GM23338 (cell line): ENCODE data around the gene MYO9B. TPM values are rescaled to one million over a fixed set of nuclear protein-coding genes. Genes with fewer than 3 reads are reported as not detected.

Experiments
- ATAC-seq: fragments of 200-7000 bp; cut with Tn5 transposase; 3 replicates; pipeline ENCODE4 v1.9.1; 2020
- DNase-seq: peaks from one replicate; pipeline ENCODE4 v3.0.0-alpha.2; 2015; ENCODE audit warnings: low spot score
- H2AFZ ChIP-seq: fragments of 200-600 bp; sonication (generic); 2 replicates; pipeline ENCODE4 v1.8.0; 2016; ENCODE audit warnings: antibody characterized with exemption, mild to moderate bottlenecking, moderate library complexity
- H3F3A ChIP-seq: fragments of 200-600 bp; sonication (generic); replicated peaks from 2 replicates; pipeline ENCODE4 v1.8.0; 2017; ENCODE audit warnings: antibody characterized with exemption, mixed run types, low read depth
- H3K27ac ChIP-seq: fragments of 200-600 bp; sonication (generic); 2 replicates; pipeline ENCODE4 v1.6.1; 2016; ENCODE audit warnings: low read depth
- H3K27me3 ChIP-seq: fragments of 200-600 bp; sonication (generic); 2 replicates; pipeline ENCODE4 v1.8.0; 2016; ENCODE audit warnings: mild to moderate bottlenecking, mixed run types, moderate library complexity; ENCODE audit not compliant: insufficient read depth
- H3K36me3 ChIP-seq: fragments of 200-600 bp; sonication (generic); 2 replicates; pipeline ENCODE4 v1.8.0; 2016; ENCODE audit warnings: mild to moderate bottlenecking; ENCODE audit not compliant: insufficient read depth
- H3K4me1 ChIP-seq: fragments of 200-600 bp; sonication (generic); 2 replicates; pipeline ENCODE4 v1.8.0; 2016; ENCODE audit warnings: mild to moderate bottlenecking, moderate library complexity; ENCODE audit not compliant: insufficient read depth
- H3K4me2 ChIP-seq: fragments of 200-600 bp; sonication (generic); 2 replicates; pipeline ENCODE4 v1.7.1; 2017; ENCODE audit warnings: mixed run types
- H3K4me3 ChIP-seq: fragments of 200-600 bp; sonication (generic); 2 replicates; pipeline ENCODE4 v1.6.1; 2016; ENCODE audit warnings: mixed run types
- H3K79me2 ChIP-seq: fragments of 200-600 bp; sonication (generic); replicated peaks from 2 replicates; pipeline ENCODE4 v1.8.0; 2017; ENCODE audit warnings: mild to moderate bottlenecking; ENCODE audit not compliant: insufficient read depth
- H3K9me2 ChIP-seq: fragments of 200-600 bp; sonication (generic); 2 replicates; pipeline ENCODE4 v1.8.0; 2017; ENCODE audit not compliant: insufficient read depth
- H4K20me1 ChIP-seq: fragments of 200-600 bp; sonication (generic); replicated peaks from 2 replicates; pipeline ENCODE4 v1.8.0; 2017; ENCODE audit warnings: mild to moderate bottlenecking; ENCODE audit not compliant: insufficient read depth
- H3K27ac Mint-ChIP-seq: 2 replicates; pipeline ENCODE4 v1.8.0; 2020; ENCODE audit warnings: inconsistent platforms, mild to moderate bottlenecking, moderate library complexity, mixed read lengths
- H3K27me3 Mint-ChIP-seq: 3 replicates; pipeline ENCODE4 v1.8.0; 2022; ENCODE audit warnings: low read depth, mild to moderate bottlenecking, moderate library complexity, mixed read lengths, inconsistent platforms; ENCODE audit not compliant: insufficient read depth, poor library complexity
- H3K36me3 Mint-ChIP-seq: 3 replicates; pipeline ENCODE4 v1.8.0; 2021; ENCODE audit warnings: low read depth, mild to moderate bottlenecking, inconsistent platforms, moderate library complexity, mixed read lengths
- H3K4me1 Mint-ChIP-seq: 3 replicates; pipeline ENCODE4 v1.8.0; 2020; ENCODE audit warnings: mild to moderate bottlenecking, inconsistent platforms, mixed read lengths
- H3K4me3 Mint-ChIP-seq: 3 replicates; pipeline ENCODE4 v1.8.0; 2021; ENCODE audit warnings: moderate library complexity, mild to moderate bottlenecking, inconsistent platforms, mixed read lengths
- H3K9me3 Mint-ChIP-seq: 3 replicates; pipeline ENCODE4 v1.8.0; 2020; ENCODE audit warnings: moderate library complexity, mild to moderate bottlenecking, inconsistent platforms, mixed read lengths
- CREB1 ChIP-seq: fragments of 250-450 bp; sonication (Bioruptor Pico); IDR thresholded peaks from 2 replicates; pipeline ENCODE4 v1.5.0; 2020; ENCODE audit warnings: low read depth, mild to moderate bottlenecking, moderate library complexity
- EZH2 ChIP-seq: fragments of 200-600 bp; sonication (generic); IDR thresholded peaks from one replicate; pipeline ENCODE4 v1.8.0; 2017; ENCODE audit warnings: antibody characterized with exemption, mild to moderate bottlenecking, low read depth; ENCODE audit not compliant: unreplicated experiment
- EZH2phosphoT487 ChIP-seq: fragments of 200-600 bp; sonication (generic); IDR thresholded peaks from one replicate; pipeline ENCODE4 v1.8.1; 2018; ENCODE audit warnings: antibody characterized with exemption; ENCODE audit not compliant: unreplicated experiment
- JUNB ChIP-seq: IDR thresholded peaks from one replicate; pipeline ENCODE4 v1.6.1; 2016; ENCODE audit warnings: antibody characterized with exemption; ENCODE audit not compliant: unreplicated experiment
- NANOG ChIP-seq: IDR thresholded peaks from 2 replicates; pipeline ENCODE4 v1.6.1; 2016; ENCODE audit warnings: antibody characterized with exemption, borderline replicate concordance
- POLR2AphosphoS5 ChIP-seq: IDR thresholded peaks from 2 replicates; pipeline ENCODE4 v1.6.1; 2016; ENCODE audit warnings: antibody characterized with exemption, low read depth
- polyA plus RNA-seq: library from polyadenylated mRNA; unstranded; fragments of >200 nt; fragmentation: Nextera tagmentation; extraction: Ambion mirVana; gene quantifications from 2 replicates; pipeline ENCODE4 v1.2.1, GENCODE V29; 2016
- total RNA-seq: library from RNA; depleted of rRNA; stranded (reverse); fragments of >200 nt; shearing (Covaris generic); gene quantifications from 2 replicates; pipeline ENCODE4 v1.2.3, GENCODE V29; 2014
- TF ChIP-seq, protein P1 (sequence below): IDR thresholded peaks from one replicate; pipeline ENCODE4 v1.6.1; 2018; ENCODE audit warnings: antibody characterized with exemption; ENCODE audit not compliant: unreplicated experiment
- TF ChIP-seq, protein P2 (sequence below), 2 experiments: fragments of 200-600 bp in 1 of 2; sonication (generic) in 1 of 2; conservative IDR thresholded peaks; 2 replicates each; pipeline versions ENCODE4 v1.5.1 to v1.6.1; 2016 to 2017; ENCODE audit warnings: antibody characterized with exemption in 2 of 2, low read depth in 2 of 2, mild to moderate bottlenecking in 2 of 2, moderate library complexity in 1 of 2

Gene MYO9B
- total and polyA plus RNA-seq, 2 experiments from 2014 or later = 28.7 to 61.3 TPM

DNA sequence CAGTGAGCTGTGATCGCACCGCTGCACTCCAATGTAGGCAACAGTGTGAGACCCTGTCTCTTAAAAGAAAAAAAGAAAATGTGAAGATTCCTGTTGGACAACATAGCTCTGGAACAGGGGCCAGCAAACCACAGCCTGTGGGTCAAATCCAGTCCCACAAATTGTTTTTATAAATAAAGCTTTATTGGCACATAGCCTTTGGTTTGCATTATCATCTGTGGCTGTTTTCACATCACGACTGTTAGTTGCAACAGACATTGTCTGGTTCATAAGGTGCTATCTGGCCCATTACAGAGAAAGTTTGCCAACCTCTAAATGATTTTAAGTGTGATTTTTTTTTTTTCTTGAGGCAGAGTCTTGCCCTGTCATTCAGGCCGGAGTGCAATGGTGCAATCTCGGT is 90.1 kb downstream of the MYO9B start (continued):
- TF ChIP-seq EZH2 (no peak), JUNB (no peak), CREB1 (CRISPR knock-in tag) (no peak)
- TF ChIP-seq, protein P1, sequence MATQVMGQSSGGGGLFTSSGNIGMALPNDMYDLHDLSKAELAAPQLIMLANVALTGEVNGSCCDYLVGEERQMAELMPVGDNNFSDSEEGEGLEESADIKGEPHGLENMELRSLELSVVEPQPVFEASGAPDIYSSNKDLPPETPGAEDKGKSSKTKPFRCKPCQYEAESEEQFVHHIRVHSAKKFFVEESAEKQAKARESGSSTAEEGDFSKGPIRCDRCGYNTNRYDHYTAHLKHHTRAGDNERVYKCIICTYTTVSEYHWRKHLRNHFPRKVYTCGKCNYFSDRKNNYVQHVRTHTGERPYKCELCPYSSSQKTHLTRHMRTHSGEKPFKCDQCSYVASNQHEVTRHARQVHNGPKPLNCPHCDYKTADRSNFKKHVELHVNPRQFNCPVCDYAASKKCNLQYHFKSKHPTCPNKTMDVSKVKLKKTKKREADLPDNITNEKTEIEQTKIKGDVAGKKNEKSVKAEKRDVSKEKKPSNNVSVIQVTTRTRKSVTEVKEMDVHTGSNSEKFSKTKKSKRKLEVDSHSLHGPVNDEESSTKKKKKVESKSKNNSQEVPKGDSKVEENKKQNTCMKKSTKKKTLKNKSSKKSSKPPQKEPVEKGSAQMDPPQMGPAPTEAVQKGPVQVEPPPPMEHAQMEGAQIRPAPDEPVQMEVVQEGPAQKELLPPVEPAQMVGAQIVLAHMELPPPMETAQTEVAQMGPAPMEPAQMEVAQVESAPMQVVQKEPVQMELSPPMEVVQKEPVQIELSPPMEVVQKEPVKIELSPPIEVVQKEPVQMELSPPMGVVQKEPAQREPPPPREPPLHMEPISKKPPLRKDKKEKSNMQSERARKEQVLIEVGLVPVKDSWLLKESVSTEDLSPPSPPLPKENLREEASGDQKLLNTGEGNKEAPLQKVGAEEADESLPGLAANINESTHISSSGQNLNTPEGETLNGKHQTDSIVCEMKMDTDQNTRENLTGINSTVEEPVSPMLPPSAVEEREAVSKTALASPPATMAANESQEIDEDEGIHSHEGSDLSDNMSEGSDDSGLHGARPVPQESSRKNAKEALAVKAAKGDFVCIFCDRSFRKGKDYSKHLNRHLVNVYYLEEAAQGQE = no peak

- no peak for TF ChIP-seq JUNB
- TF ChIP-seq EZH2 = no peak
- TF ChIP-seq NANOG = no peak
- TF ChIP-seq, protein P1 = no peak
- TF ChIP-seq CREB1 (CRISPR knock-in tag) = no peak
- no peak for TF ChIP-seq POLR2AphosphoS5
- TF ChIP-seq, protein P2, sequence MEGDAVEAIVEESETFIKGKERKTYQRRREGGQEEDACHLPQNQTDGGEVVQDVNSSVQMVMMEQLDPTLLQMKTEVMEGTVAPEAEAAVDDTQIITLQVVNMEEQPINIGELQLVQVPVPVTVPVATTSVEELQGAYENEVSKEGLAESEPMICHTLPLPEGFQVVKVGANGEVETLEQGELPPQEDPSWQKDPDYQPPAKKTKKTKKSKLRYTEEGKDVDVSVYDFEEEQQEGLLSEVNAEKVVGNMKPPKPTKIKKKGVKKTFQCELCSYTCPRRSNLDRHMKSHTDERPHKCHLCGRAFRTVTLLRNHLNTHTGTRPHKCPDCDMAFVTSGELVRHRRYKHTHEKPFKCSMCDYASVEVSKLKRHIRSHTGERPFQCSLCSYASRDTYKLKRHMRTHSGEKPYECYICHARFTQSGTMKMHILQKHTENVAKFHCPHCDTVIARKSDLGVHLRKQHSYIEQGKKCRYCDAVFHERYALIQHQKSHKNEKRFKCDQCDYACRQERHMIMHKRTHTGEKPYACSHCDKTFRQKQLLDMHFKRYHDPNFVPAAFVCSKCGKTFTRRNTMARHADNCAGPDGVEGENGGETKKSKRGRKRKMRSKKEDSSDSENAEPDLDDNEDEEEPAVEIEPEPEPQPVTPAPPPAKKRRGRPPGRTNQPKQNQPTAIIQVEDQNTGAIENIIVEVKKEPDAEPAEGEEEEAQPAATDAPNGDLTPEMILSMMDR (conservative IDR thresholded peaks at IDR 0.05; ENCODE audit: low read depth in 2 of 2) = no peak
- no peak for TF ChIP-seq EZH2phosphoT487
- Mint-ChIP-seq H3K27ac (no peak overlapping the region), H3K36me3 (peaks cover 68% of the 10 kb centered on the region), H3K9me3 (no peaks in the 10 kb centered on the region), H3K4me1 (no peaks in the 10 kb centered on the region), H3K4me3 (no peak overlapping the region), H3K27me3 (no peaks in the 10 kb centered on the region)
- Histone ChIP-seq H3F3A (no peaks in the 10 kb centered on the region), H4K20me1 (peaks cover 3% of the 10 kb centered on the region; the same call in 1 of the 2 replicates), H3K4me3 (no peak overlapping the region), H3K27ac (no peak overlapping the region), H3K9me2 (0 out of 2 replicates have a peak, but pooled peaks cover 2% of the 10 kb centered on the region), H3K36me3 (peaks cover 43% of the 10 kb centered on the region), H3K4me1 (no peaks in the 10 kb centered on the region), H2AFZ (no peak overlapping the region), H3K4me2 (no peak overlapping the region), H3K27me3 (no peaks in the 10 kb centered on the region), H3K79me2 (no peaks in the 10 kb centered on the region)
- DNase-seq (no peak), ATAC-seq (no peak)
Measured at GRCh38 chr19:17170538-17171297, 95.1 kb downstream of the MYO9B start.
